Lower lobe of right lung (tissue), 2 donors: Measurements from ENCODE around the gene CCDC70. TPM values are rescaled to one million over a fixed set of nuclear protein-coding genes. Genes with fewer than 3 reads are reported as not detected.

ENCODE experiments used
- ATAC-seq, 2 donors: fragments of 200-7000 bp; cut with Tn5 transposase; one replicate each; pipeline ENCODE4 v1.9.1; 2020 to 2022; ENCODE audit warnings: mild to moderate bottlenecking in 2 of 2, moderate library complexity in 2 of 2
- DNase-seq: peaks from one replicate; pipeline ENCODE4 v3.0.0-alpha.2; 2020
- H3K27ac ChIP-seq: fragments of 200-600 bp; one replicate; pipeline ENCODE4 v1.8.0; 2022
- H3K27me3 ChIP-seq: fragments of 200-600 bp; one replicate; pipeline ENCODE4 v1.8.0; 2022; ENCODE audit warnings: low read depth
- H3K36me3 ChIP-seq: fragments of 200-600 bp; one replicate; pipeline ENCODE4 v1.8.0; 2022; ENCODE audit warnings: mild to moderate bottlenecking
- H3K4me1 ChIP-seq: fragments of 200-600 bp; one replicate; pipeline ENCODE4 v1.8.0; 2022
- H3K4me3 ChIP-seq: fragments of 200-600 bp; one replicate; pipeline ENCODE4 v1.8.0; 2022; ENCODE audit warnings: mild to moderate bottlenecking
- H3K9me3 ChIP-seq: fragments of 200-600 bp; one replicate; pipeline ENCODE4 v1.8.0; 2022
- CTCF ChIP-seq: fragments of 200-600 bp; IDR thresholded peaks from one replicate; pipeline ENCODE4 v1.8.0; 2022; ENCODE audit warnings: antibody characterized with exemption, mild to moderate bottlenecking
- intact Hi-C: fragments of 100-400 bp; cut with DNase I; formaldehyde crosslinking; loops from one replicate; pipeline ENCODE4 v1.11.0; 2022
- long read RNA-seq: library from polyadenylated mRNA; unstranded; transcript quantifications from one replicate; pipeline ENCODE4 v2.0.0, GENCODE V29; 2021
- total RNA-seq: library from RNA; stranded (reverse); fragmentation: NEBNext Ultra II Directional; extraction: Animal tissue kit (Norgen Biotek cat#: 25700); gene quantifications from one replicate; pipeline ENCODE4 v1.2.1, GENCODE V29; 2021
- donor health status: DM: no; HTN: yes; CAD: no; lungs with severe emphysema.

The CCDC70 gene
- not detected for total RNA-seq
- long read RNA-seq: 0 reads

GRCh38 chr13:51861723-51862300, at the start of gene CCDC70:
CCDC70 (plus strand) TSS chr13:51861969; CDS start chr13:51865412, 3,443 bp downstream.
- TF ChIP-seq CTCF: no peak
- H3K27me3 ChIP-seq: no peaks in the 10 kb centered on the region
- no peaks in the 10 kb centered on the region for H3K36me3 ChIP-seq
- no peak for ATAC-seq
- H3K4me3 ChIP-seq: no peak within 1 kb of the TSS
- DNase-seq: no peak
- intact Hi-C loops: no loop called here
- H3K4me1 ChIP-seq: no peaks in the 10 kb centered on the region
- no peaks in the 10 kb centered on the region for H3K9me3 ChIP-seq
- no peak within 1 kb of the TSS for H3K27ac ChIP-seq

GRCh38 chr13:51814071-51814470, 47.7 kb upstream of the CCDC70 start:
- no peak overlapping the region for H3K4me3 ChIP-seq
- H3K4me1 ChIP-seq: peaks cover 13% of the 10 kb centered on the region
- TF ChIP-seq CTCF: no peak
- H3K27me3 ChIP-seq: no peaks in the 10 kb centered on the region
- ATAC-seq (no peak), DNase-seq (no peak)
- H3K36me3 ChIP-seq: no peaks in the 10 kb centered on the region
- H3K9me3 ChIP-seq: no peaks in the 10 kb centered on the region
- intact Hi-C loops: no loop called here
- no peak overlapping the region for H3K27ac ChIP-seq

GRCh38 chr13:51814825-51815650, 46.7 kb upstream of the CCDC70 start:
- no peaks in the 10 kb centered on the region for H3K36me3 ChIP-seq
- H3K27ac ChIP-seq: no peak overlapping the region
- intact Hi-C loops: no loop called here
- no peaks in the 10 kb centered on the region for H3K9me3 ChIP-seq
- peaks cover 13% of the 10 kb centered on the region for H3K4me1 ChIP-seq
- peak; percentile 86 for TF ChIP-seq CTCF
- DNase-seq (no peak), ATAC-seq (peak; percentile 82 to 93)
- H3K4me3 ChIP-seq: peak overlapping the region; percentile 38
- H3K27me3 ChIP-seq: no peaks in the 10 kb centered on the region

- H3K36me3 ChIP-seq: no peaks in the 10 kb centered on the region
- no peak for DNase-seq
- no peaks in the 10 kb centered on the region for H3K27me3 ChIP-seq
- no peak overlapping the region for H3K4me3 ChIP-seq
- intact Hi-C loops: no loop called here
- H3K9me3 ChIP-seq: no peaks in the 10 kb centered on the region
- no peak overlapping the region for H3K27ac ChIP-seq
- peaks cover 13% of the 10 kb centered on the region for H3K4me1 ChIP-seq
- ATAC-seq: peak; percentile 37 to 44
- no peak for TF ChIP-seq CTCF
Observed at GRCh38 chr13:51815848-51816247, 45.9 kb upstream of the CCDC70 start.

- ATAC-seq (no peak), DNase-seq (no peak)
- Histone ChIP-seq H3K4me3 (no peak overlapping the region), H3K4me1 (peaks cover 13% of the 10 kb centered on the region), H3K27ac (no peak overlapping the region), H3K27me3 (no peaks in the 10 kb centered on the region), H3K9me3 (no peaks in the 10 kb centered on the region), H3K36me3 (no peaks in the 10 kb centered on the region)
- intact Hi-C loops: no loop called here
- no peak for TF ChIP-seq CTCF
Observed at GRCh38 chr13:51816604-51817249, 45.0 kb upstream of the CCDC70 start.
